ENCODE data around the gene SLC9A9. TPM values are rescaled to one million over a fixed set of nuclear protein-coding genes. Genes with fewer than 3 reads are reported as not detected.

The SLC9A9 gene
- total and polyA plus RNA-seq, 9 of the 15 experiments (the other 6 are each of a cell fraction or from before 2014, with no cell fraction given): 0.03 to 0.13 TPM; not detected in 7

- ChIA-PET CTCF (ENCODE audit: low intra/inter-chr PET ratio) (no interaction called here), POLR2A (interaction anchor here (0.6 kb wide), 1 partner anchor 312 kb away, joined by 4 read pairs; no protein-coding TSS in a partner anchor)
- Histone ChIP-seq H2AFZ (ENCODE audit: low read depth, low read length) (no peak overlapping the region), H3K27me3 (ENCODE audit: control insufficient read depth in 2 of 2, insufficient read depth in 2 of 2, low read length in 2 of 2) (no peaks in the 10 kb centered on the region; a peak in 1 of 5 replicates), H3K9me1 (ENCODE audit: control insufficient read depth, insufficient read depth, low read length) (no peaks in the 10 kb centered on the region), H3K36me3 (ENCODE audit: control insufficient read depth, insufficient read depth, low read length) (no peaks in the 10 kb centered on the region), H3K79me2 (ENCODE audit: control insufficient read depth, insufficient read depth, low read length) (no peaks in the 10 kb centered on the region), H3K9me3 (replicated peaks; ENCODE audit: control insufficient read depth, insufficient read depth, low read depth, low read length) (no peaks in the 10 kb centered on the region), H3K4me2 (ENCODE audit: insufficient read depth, low read length) (no peak overlapping the region), H3K9ac (ENCODE audit: insufficient read depth in 1 of 2, low read depth in 2 of 2, low read length in 2 of 2) (no peak overlapping the region), H3K27ac (ENCODE audit: extremely low read depth, low read depth, low read length) (no peak overlapping the region), H3K4me1 (replicated peaks in 1 of 2; ENCODE audit: control insufficient read depth in 2 of 2, insufficient read depth in 2 of 2, low read length in 2 of 2) (no peaks in the 10 kb centered on the region), H4K20me1 (replicated peaks; ENCODE audit: control insufficient read depth, insufficient read depth, low read length) (no peaks in the 10 kb centered on the region), H3K4me3 (no peak overlapping the region)
- no peak for ATAC-seq
- TF ChIP-seq TCF7L2 (IDR thresholded peaks at IDR 0.05; ENCODE audit: low read depth, low read length): no peak
- no peak for TF ChIP-seq JUN (IDR thresholded peaks at IDR 0.05; ENCODE audit: borderline replicate concordance, low read depth, low read length)
- no peak for TF ChIP-seq JUN (CRISPR knock-in tag; IDR thresholded peaks at IDR 0.05; ENCODE audit: borderline replicate concordance)
- TF ChIP-seq ZNF766 (CRISPR knock-in tag; conservative IDR thresholded peaks at IDR 0.05): no peak
- TF ChIP-seq CBX8 (IDR thresholded peaks at IDR 0.05; ENCODE audit: borderline replicate concordance, extremely low read depth, low read depth, low read length, poor library complexity, severe bottlenecking): no peak
- no peak for TF ChIP-seq RFX7 (CRISPR knock-in tag; IDR thresholded peaks at IDR 0.05)
- no peak for TF ChIP-seq ZNF217 (CRISPR knock-in tag; IDR thresholded peaks at IDR 0.05)
- no peak for TF ChIP-seq ZNF277 (CRISPR knock-in tag; IDR thresholded peaks at IDR 0.05; ENCODE audit: borderline replicate concordance)
- no peak for TF ChIP-seq ZNF507 (tag; conservative IDR thresholded peaks at IDR 0.05)
- no peak for TF ChIP-seq CXXC5 (CRISPR knock-in tag; IDR thresholded peaks at IDR 0.05)
- TF ChIP-seq BCLAF1 (IDR thresholded peaks at IDR 0.05; ENCODE audit: borderline replicate concordance in 1 of 2, control insufficient read depth in 1 of 2, low read depth in 2 of 2, low read length in 1 of 2): no peak
- no peak for TF ChIP-seq CBFA2T3 (IDR thresholded peaks at IDR 0.05)
- no peak for TF ChIP-seq XRCC5 (IDR thresholded peaks at IDR 0.05; ENCODE audit: low read depth, low read length)
- intact Hi-C loops (cut with micrococcal nuclease) (no loop called here), in situ Hi-C loops (cut with MboI) (no loop called here)
- no peak for FAIRE-seq
- WGBS (ENCODE audit: insufficient coverage, low coverage, missing lambda C conversion rate): 4% methylated on average over 3 of the region's 3 CpGs
- DNase-seq (ENCODE audit: extremely low read depth in 1 of 4, low spot score in 3 of 4): no peak
- no TSS peak for BruUV-seq (replicated peaks)
Measured at GRCh38 chr3:143529798-143530197, 318.5 kb downstream of the SLC9A9 start.
